PC-9 (cell line): Measurements from ENCODE around the gene NFIA. TPM values are rescaled to one million over a fixed set of nuclear protein-coding genes. Genes with fewer than 3 reads are reported as not detected.

ENCODE experiments used
- BruUV-seq: library from RNA; stranded (reverse); fragments of 400-500 nt; replicated peaks from 2 replicates; lab custom pipeline; 2021; lab: Mats Ljungman, UMichigan
- CTCF ChIA-PET: fragments of 300-600 bp; sonication (Branson Sonifier 250); formaldehyde crosslinking; loops from one replicate; lab custom pipeline; 2022; ENCODE audit warnings: antibody characterized with exemption; lab: Charles Lee
- POLR2A ChIA-PET: fragments of 300-600 bp; sonication (Branson Sonifier 250); formaldehyde crosslinking; loops from one replicate; lab custom pipeline; 2022; ENCODE audit warnings: antibody characterized with exemption; ENCODE audit not compliant: unreplicated experiment; lab: Charles Lee
- DNase-seq, 2 experiments: peaks; one replicate each; pipeline versions ENCODE4 v3.0.0 to v3.0.0-alpha.2; 2015 to 2022; ENCODE audit warnings: mixed read lengths in 1 of 2
- H2AFZ ChIP-seq: fragments of 200-600 bp; sonication (generic); 2 replicates; pipeline ENCODE4 v1.8.1; 2017; ENCODE audit warnings: antibody characterized with exemption
- H3F3A ChIP-seq: fragments of 200-600 bp; sonication (generic); 2 replicates; pipeline ENCODE4 v1.8.1; 2017; ENCODE audit warnings: antibody characterized with exemption, mild to moderate bottlenecking, low read depth; ENCODE audit not compliant: insufficient read depth
- H3K27ac ChIP-seq: fragments of 200-600 bp; sonication (generic); 2 replicates; pipeline ENCODE4 v1.6.1; 2016; ENCODE audit warnings: mixed run types
- H3K27me3 ChIP-seq: fragments of 200-600 bp; sonication (generic); 2 replicates; pipeline ENCODE4 v1.6.1; 2016; ENCODE audit warnings: low read depth, mixed run types; ENCODE audit not compliant: insufficient read depth
- H3K36me3 ChIP-seq: fragments of 200-600 bp; sonication (generic); 2 replicates; pipeline ENCODE4 v1.6.1; 2016; ENCODE audit warnings: low read depth, mixed run types
- H3K4me1 ChIP-seq: fragments of 200-600 bp; sonication (generic); replicated peaks from 2 replicates; pipeline ENCODE4 v1.6.1; 2016; ENCODE audit warnings: mixed run types; ENCODE audit not compliant: insufficient read depth
- H3K4me2 ChIP-seq: fragments of 200-600 bp; sonication (generic); 2 replicates; pipeline ENCODE4 v1.6.1; 2017; ENCODE audit warnings: mixed run types
- H3K4me3 ChIP-seq: fragments of 200-600 bp; sonication (generic); 2 replicates; pipeline ENCODE4 v1.6.1; 2016; ENCODE audit warnings: mixed run types
- H3K79me2 ChIP-seq: fragments of 200-600 bp; sonication (generic); 2 replicates; pipeline ENCODE4 v1.6.1; 2017; ENCODE audit warnings: low read depth, mixed run types
- H3K9me2 ChIP-seq: fragments of 200-600 bp; sonication (generic); 2 replicates; pipeline ENCODE4 v1.8.1; 2017; ENCODE audit warnings: mild to moderate bottlenecking; ENCODE audit not compliant: insufficient read depth
- H3K9me3 ChIP-seq: fragments of 200-600 bp; sonication (generic); 2 replicates; pipeline ENCODE4 v1.8.1; 2016; ENCODE audit warnings: low read depth; ENCODE audit not compliant: insufficient read depth
- H4K20me1 ChIP-seq: fragments of 200-600 bp; sonication (generic); 2 replicates; pipeline ENCODE4 v1.8.1; 2017; ENCODE audit not compliant: insufficient read depth
- CTCF ChIP-seq: fragments of 200-600 bp; sonication (generic); conservative IDR thresholded peaks from 2 replicates; pipeline ENCODE4 v1.6.1; 2017; ENCODE audit warnings: mixed run types, antibody characterized with exemption, mild to moderate bottlenecking, moderate library complexity
- EZH2 ChIP-seq: fragments of 200-600 bp; sonication (generic); IDR thresholded peaks from 2 replicates; pipeline ENCODE4 v1.8.0; 2017; ENCODE audit warnings: antibody characterized with exemption, low read depth
- intact Hi-C: fragments of 100-400 bp; cut with micrococcal nuclease; formaldehyde crosslinking; loops from one replicate; pipeline ENCODE4 v1.10.0; 2022; ENCODE audit not compliant: unreplicated experiment
- total RNA-seq: library from RNA; stranded (reverse); gene quantifications from 2 replicates; pipeline ENCODE4 v1.2.3, GENCODE V29; 2021

NFIA gene
- total RNA-seq, 1 experiment from 2014 or later, result 26.7 TPM

GRCh38 chr1:61294930-61295329, 212.6 kb downstream of the NFIA start:
- Histone ChIP-seq H3F3A (no peaks in the 10 kb centered on the region), H3K27me3 (no peaks in the 10 kb centered on the region), H3K27ac (no peak overlapping the region), H4K20me1 (no peaks in the 10 kb centered on the region), H3K36me3 (no peaks in the 10 kb centered on the region), H3K9me2 (no peaks in the 10 kb centered on the region), H3K79me2 (0 out of 2 replicates have a peak, but pooled peaks cover 3% of the 10 kb centered on the region), H3K4me3 (no peak overlapping the region), H3K4me2 (no peak overlapping the region), H2AFZ (no peak overlapping the region), H3K4me1 (peaks cover 15% of the 10 kb centered on the region), H3K9me3 (peaks cover 7% of the 10 kb centered on the region)
- ChIA-PET POLR2A (no interaction called here), CTCF (no interaction called here)
- BruUV-seq, result no TSS peak
- DNase-seq, result no peak
- intact Hi-C loops, result loop anchor here (10.0 kb wide), 1 partner anchor 1780 kb away; no protein-coding TSS in a partner anchor
- TF ChIP-seq CTCF (no peak), EZH2 (no peak)

DNA sequence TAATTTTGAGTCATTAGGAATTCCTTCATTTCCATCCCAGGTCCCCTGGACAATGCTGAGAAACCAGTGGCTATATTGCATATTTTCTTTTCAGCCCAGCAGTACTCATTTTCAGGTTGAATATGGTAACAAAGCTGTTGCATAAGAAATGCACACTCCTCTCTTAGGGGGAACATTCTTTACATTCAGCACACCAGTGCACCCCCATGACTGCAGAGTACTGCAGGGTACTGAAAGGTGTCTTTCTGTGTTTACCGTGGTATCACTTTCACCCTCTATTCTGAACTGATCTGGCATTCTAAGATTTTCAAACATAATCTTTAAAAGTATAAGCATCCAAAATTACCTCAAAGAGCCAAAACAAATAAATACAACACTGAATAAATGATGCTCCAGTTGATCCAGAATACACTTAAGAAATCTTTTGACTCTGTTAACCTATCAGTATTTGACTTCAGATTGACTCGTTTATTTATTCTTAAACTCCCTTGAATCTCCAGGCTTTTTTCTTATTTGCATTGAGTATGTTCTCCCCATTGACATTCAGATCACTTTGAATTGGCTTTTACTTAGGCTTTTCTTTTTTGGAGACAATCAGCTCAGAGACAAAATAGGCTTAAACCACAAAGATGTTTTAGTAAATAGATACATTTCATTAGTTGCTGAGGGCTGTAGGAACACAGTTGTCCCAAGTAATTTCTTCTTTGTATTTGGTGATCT, 213.6 kb downstream of the NFIA start:
- POLR2A ChIA-PET, result interaction anchor here (0.6 kb wide), 1 partner anchor 560 kb away, joined by 5 read pairs; no protein-coding TSS in a partner anchor
- no peaks in the 10 kb centered on the region for H3F3A ChIP-seq

DNA sequence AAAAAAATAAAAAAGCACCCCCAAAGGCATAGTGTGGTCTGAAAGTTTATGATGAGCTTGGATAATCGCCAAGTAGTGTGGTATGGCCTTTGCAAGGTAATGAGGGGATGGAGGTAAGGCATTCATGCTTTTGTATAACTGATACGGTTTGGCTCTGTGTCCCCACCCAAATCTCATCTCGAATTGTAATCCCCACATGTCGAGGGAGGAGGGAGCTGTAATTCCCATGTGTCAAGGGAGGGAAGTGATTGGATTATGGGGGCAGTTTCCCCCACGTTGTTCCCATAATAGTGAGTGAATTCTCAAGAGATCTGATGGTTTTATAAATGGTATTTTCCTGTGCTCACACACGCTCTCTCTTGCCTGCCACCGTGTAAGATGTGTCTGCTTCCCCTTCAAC, 215.5 kb downstream of the NFIA start:
- Histone ChIP-seq H3K27me3 (no peaks in the 10 kb centered on the region), H3K4me3 (no peak overlapping the region), H3K4me2 (no peak overlapping the region), H3K9me3 (peaks cover 7% of the 10 kb centered on the region), H3K36me3 (0 out of 2 replicates have a peak, but pooled peaks cover 4% of the 10 kb centered on the region), H2AFZ (no peak overlapping the region), H3K4me1 (peaks cover 18% of the 10 kb centered on the region), H3F3A (no peaks in the 10 kb centered on the region), H3K9me2 (no peaks in the 10 kb centered on the region), H4K20me1 (no peaks in the 10 kb centered on the region), H3K79me2 (no peaks in the 10 kb centered on the region), H3K27ac (no peak overlapping the region)
- TF ChIP-seq CTCF, result no peak
- TF ChIP-seq EZH2, result no peak
- DNase-seq, result no peak
- CTCF ChIA-PET, result no interaction called here
- BruUV-seq, result no TSS peak
- intact Hi-C loops, result loop anchor here (10.0 kb wide), 1 partner anchor 1783 kb away; no protein-coding TSS in a partner anchor
- POLR2A ChIA-PET, result interaction anchor here (0.6 kb wide), 1 partner anchor 25 kb away, joined by 6 read pairs; no protein-coding TSS in a partner anchor

More for the DNA sequence above, 213.6 kb downstream of the NFIA start:
- CTCF ChIA-PET, result no interaction called here
- no peaks in the 10 kb centered on the region for H3K27me3 ChIP-seq
- DNase-seq, result no peak
- 0 out of 2 replicates have a peak, but pooled peaks cover 3% of the 10 kb centered on the region for H3K79me2 ChIP-seq
- no peak overlapping the region for H2AFZ ChIP-seq
- BruUV-seq, result no TSS peak
- no peak overlapping the region for H3K4me2 ChIP-seq
- no peak overlapping the region for H3K27ac ChIP-seq
- intact Hi-C loops, result loop anchor here (10.0 kb wide), 1 partner anchor 1781 kb away; no protein-coding TSS in a partner anchor
- H3K4me3 ChIP-seq, result no peak overlapping the region
- H3K36me3 ChIP-seq, result no peaks in the 10 kb centered on the region
- H3K9me2 ChIP-seq, result no peaks in the 10 kb centered on the region
- H4K20me1 ChIP-seq, result no peaks in the 10 kb centered on the region
- peaks cover 18% of the 10 kb centered on the region for H3K4me1 ChIP-seq
- no peak for TF ChIP-seq CTCF
- no peak for TF ChIP-seq EZH2
- peaks cover 7% of the 10 kb centered on the region for H3K9me3 ChIP-seq
